Measurements from ENCODE around the gene NT5E. TPM values are rescaled to one million over a fixed set of nuclear protein-coding genes. Genes with fewer than 3 reads are reported as not detected.

NT5E gene
- total and polyA plus RNA-seq, 2 of the 13 experiments (the other 11 are each of a cell fraction or from before 2014, with no cell fraction given) = 9.5 to 33.0 TPM

- intact Hi-C loops (cut with micrococcal nuclease; ENCODE audit: unreplicated experiment) (no loop called here), in situ Hi-C loops (cut with HindIII; ENCODE audit: extremely low pct_ligation_motif_present, low pct_unique_long_range_greater_than_20kb) (no loop called here)
- Histone ChIP-seq H3K27ac (ENCODE audit: extremely low read length, insufficient read depth, low read length) (peak overlapping the region; percentile 84), H3K4me2 (ENCODE audit: low read depth, low read length) (peak overlapping the region; percentile 75), H3K27me3 (ENCODE audit: control insufficient read depth in 1 of 2, insufficient read depth in 2 of 2, low read length in 2 of 2) (no peaks in the 10 kb centered on the region; a peak in 1 of 5 replicates), H3K79me2 (ENCODE audit: insufficient read depth, low read length) (peaks cover 31% of the 10 kb centered on the region), H3K4me3 (replicated peaks in 1 of 3; ENCODE audit: insufficient read depth in 1 of 3, low read depth in 2 of 3, low read length in 3 of 3) (peak overlapping the region; percentile 76 to 88 (median 79)), H3K36me3 (replicated peaks in 1 of 2; ENCODE audit: control insufficient read depth in 1 of 2, insufficient read depth in 2 of 2, low read length in 2 of 2) (no peaks in the 10 kb centered on the region; a peak in 1 of 5 replicates), H3K9me3 (ENCODE audit: low read length) (no peaks in the 10 kb centered on the region), H3K4me1 (ENCODE audit: insufficient read depth, low read length) (peaks cover 64% of the 10 kb centered on the region), H3K9ac (ENCODE audit: insufficient read depth, low read depth, low read length) (peak overlapping the region; percentile 85; the same call in 1 of the 2 replicates), H2AFZ (ENCODE audit: low read length) (no peak overlapping the region), H4K20me1 (ENCODE audit: insufficient read depth, low read length) (no peaks in the 10 kb centered on the region)
- no TSS peak for BruUV-seq (replicated peaks)
- CTCF ChIA-PET (ENCODE audit: low intra/inter-chr PET ratio, low total read pairs) = no interaction called here
- 19% methylated on average over 23 of the region's 24 CpGs for WGBS (ENCODE audit: low lambda C conversion rate)
- ATAC-seq (no peak), DNase-seq (ENCODE audit: low spot score) (no peak), FAIRE-seq (no peak)
- POLR2A ChIA-PET = interaction anchor here (1.0 to 4.6 kb wide), 6 partner anchors 12 to 229 kb away, joined by 3 to 99 read pairs (median 8); no protein-coding TSS in a partner anchor
- TF ChIP-seq PRPF4 (IDR thresholded peaks at IDR 0.05; ENCODE audit: low read depth, low read length, poor library complexity, severe bottlenecking) (peak; percentile 38), ZNF383 (CRISPR knock-in tag; IDR thresholded peaks at IDR 0.05; ENCODE audit: borderline replicate concordance) (0 out of 2 replicates have a peak, but pooled peaks have one; percentile 21), XBP1 (CRISPR knock-in tag; IDR thresholded peaks at IDR 0.05) (no peak)
Observed at GRCh38 chr6:85449388-85449817, 480 bp upstream of the NT5E start.

GRCh38 chr6:85451565-85452306, 1.9 kb downstream of the NT5E start:
- H3K27ac ChIP-seq (ENCODE audit: extremely low read length, insufficient read depth, low read length) = peak overlapping the region; percentile 84
- in situ Hi-C loops (cut with HindIII; ENCODE audit: extremely low pct_ligation_motif_present, low pct_unique_long_range_greater_than_20kb) = no loop called here
- DNase-seq (ENCODE audit: low spot score) = peak; percentile 70
- TSS peak; percentile 46 for BruUV-seq (replicated peaks)
- 5% methylated on average over 4 of the region's 4 CpGs for WGBS (ENCODE audit: low lambda C conversion rate)
- FAIRE-seq = peak; percentile 79
- intact Hi-C loops (cut with micrococcal nuclease; ENCODE audit: unreplicated experiment) = loop anchor here (1.0 kb wide), 1 partner anchor 32 kb away; no protein-coding TSS in a partner anchor
- H2AFZ ChIP-seq (ENCODE audit: low read length) = no peak overlapping the region
- H3K9me3 ChIP-seq (ENCODE audit: low read length) = no peaks in the 10 kb centered on the region
- peak; percentile 61 for ATAC-seq
- POLR2A ChIA-PET = interaction anchor here (0.7 to 4.6 kb wide), 11 partner anchors 11 to 226 kb away, joined by 3 to 99 read pairs (median 6); partner anchors contain the start of gene SYNCRIP
- CTCF ChIA-PET (ENCODE audit: low intra/inter-chr PET ratio, low total read pairs) = interaction anchor here (1.4 kb wide), 1 partner anchor 97 kb away, joined by 3 read pairs; no protein-coding TSS in a partner anchor
- H3K4me3 ChIP-seq (replicated peaks in 1 of 3; ENCODE audit: insufficient read depth in 1 of 3, low read depth in 2 of 3, low read length in 3 of 3) = peak overlapping the region; percentile 76 to 88 (median 79)
- no peaks in the 10 kb centered on the region for H4K20me1 ChIP-seq (ENCODE audit: insufficient read depth, low read length)
- peaks cover 75% of the 10 kb centered on the region for H3K4me1 ChIP-seq (ENCODE audit: insufficient read depth, low read length)
- no peaks in the 10 kb centered on the region; a peak in 1 of 5 replicates for H3K27me3 ChIP-seq (ENCODE audit: control insufficient read depth in 1 of 2, insufficient read depth in 2 of 2, low read length in 2 of 2)
- H3K4me2 ChIP-seq (ENCODE audit: low read depth, low read length) = peak overlapping the region; percentile 75
- peak overlapping the region; percentile 85 for H3K9ac ChIP-seq (ENCODE audit: insufficient read depth, low read depth, low read length)
- no peaks in the 10 kb centered on the region; a peak in 2 of 5 replicates for H3K36me3 ChIP-seq (replicated peaks in 1 of 2; ENCODE audit: control insufficient read depth in 1 of 2, insufficient read depth in 2 of 2, low read length in 2 of 2)
- peaks cover 39% of the 10 kb centered on the region for H3K79me2 ChIP-seq (ENCODE audit: insufficient read depth, low read length)
- TF ChIP-seq RAD21 (CRISPR knock-in tag; IDR thresholded peaks at IDR 0.05) (no peak), ZSCAN20 (CRISPR knock-in tag; IDR thresholded peaks at IDR 0.05; ENCODE audit: borderline replicate concordance) (no peak), ZNF274 (CRISPR knock-in tag; IDR thresholded peaks at IDR 0.05) (no peak), CC2D1A (CRISPR knock-in tag; IDR thresholded peaks at IDR 0.05) (no peak), TCF7 (IDR thresholded peaks at IDR 0.05; ENCODE audit: low read depth) (0 out of 2 replicates have a peak, but pooled peaks have one; percentile 8), PHF8 (CRISPR knock-in tag; IDR thresholded peaks at IDR 0.05) (no peak), ERF (CRISPR knock-in tag; IDR thresholded peaks at IDR 0.05) (peak; percentile 37; the same call in 1 of the 2 replicates), ELF3 (CRISPR knock-in tag; IDR thresholded peaks at IDR 0.05) (peak; percentile 92), ZNF503 (CRISPR knock-in tag; IDR thresholded peaks at IDR 0.05) (peak; percentile 25; the same call in 1 of the 2 replicates), NCOA1 (CRISPR knock-in tag; IDR thresholded peaks at IDR 0.05) (0 out of 2 replicates have a peak, but pooled peaks have one; percentile 24), ISL2 (CRISPR knock-in tag; IDR thresholded peaks at IDR 0.05) (peak; percentile 57)

All from HepG2 (cell line).